Measurements from ENCODE around the gene COX6A1. TPM values are rescaled to one million over a fixed set of nuclear protein-coding genes. Genes with fewer than 3 reads are reported as not detected.

COX6A1 gene
- total and polyA plus RNA-seq, 8 donors: 86.4 to 1,200 (median 672) TPM

DNA sequence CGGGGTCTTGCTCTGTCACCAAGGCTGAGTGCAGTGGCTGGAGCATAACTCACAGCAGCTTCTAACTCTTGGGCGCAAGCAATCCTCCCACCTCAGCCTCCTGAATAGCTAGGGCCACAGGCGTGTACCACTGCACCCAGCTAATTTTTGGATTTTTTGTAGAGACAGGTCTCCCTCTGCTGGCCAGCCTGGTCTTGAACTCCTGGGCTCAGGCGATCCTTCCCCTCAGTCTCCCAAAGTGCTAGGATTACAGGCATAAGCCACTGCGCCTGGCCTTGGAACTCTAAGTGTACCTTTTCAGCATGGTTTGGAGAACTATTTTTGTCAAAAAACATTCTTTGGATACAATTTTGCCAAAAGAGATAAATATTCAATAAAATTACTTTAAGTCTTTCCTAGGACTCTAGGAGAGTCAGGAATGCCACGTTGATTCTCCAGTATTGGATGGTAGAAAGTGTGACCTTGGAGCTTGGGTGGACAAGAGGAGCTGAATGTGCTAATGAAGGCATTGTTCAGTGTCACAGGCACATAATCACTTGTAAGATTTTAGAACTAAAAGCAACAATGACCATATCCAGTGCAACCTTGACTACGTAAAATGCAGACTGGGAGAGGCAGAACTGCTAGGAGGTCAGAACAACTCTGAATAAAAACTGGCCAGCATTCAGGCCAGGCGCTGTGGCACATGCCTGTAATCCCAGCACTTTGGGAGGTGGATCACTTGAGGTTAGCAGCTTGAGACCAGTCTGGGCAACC, 28.8 kb downstream of the COX6A1 start:
- Histone ChIP-seq H3K27me3 (no peaks in the 10 kb centered on the region), H3K27ac (peak overlapping the region in 3 of 5 donors; percentile 11 to 36 (median 26)), H3K4me3 (no peak overlapping the region), H3K36me3 (peaks cover 37 to 59% (median 54%) of the 10 kb centered on the region in 4 donors), H3K4me1 (peaks cover 33 to 55% (median 44%) of the 10 kb centered on the region in 4 donors), H3K9me3 (no peaks in the 10 kb centered on the region)
- intact Hi-C loops (cut with DNase I; ENCODE audit: low total_unique reads): no loop called here
- TF ChIP-seq CTCF (IDR thresholded peaks at IDR 0.05) (peak in 4 of 7 experiments; percentile 11 to 31 (median 24)), EP300 (IDR thresholded peaks at IDR 0.05) (no peak)
- DNase-seq: peak; percentile 48 to 68
- 42 to 60% (median 49%) methylated on average over 8 of the region's 8 CpGs for WGBS, 5 donors

GRCh38 chr12:120467439-120467838, 29.5 kb downstream of the COX6A1 start:
- H3K27ac ChIP-seq: no peak overlapping the region
- peaks cover 33 to 57% (median 44%) of the 10 kb centered on the region in 4 donors for H3K4me1 ChIP-seq
- 89 to 95% (median 93%) methylated on average over 6 of the region's 6 CpGs for WGBS, 5 donors
- H3K4me3 ChIP-seq: no peak overlapping the region
- H3K36me3 ChIP-seq: peaks cover 30 to 52% (median 47%) of the 10 kb centered on the region in 4 donors
- DNase-seq: no peak
- no peaks in the 10 kb centered on the region for H3K27me3 ChIP-seq
- TF ChIP-seq POLR2A (IDR thresholded peaks at IDR 0.05) (no peak), EP300 (IDR thresholded peaks at IDR 0.05) (no peak), CTCF (IDR thresholded peaks at IDR 0.05) (no peak), POLR2AphosphoS5 (IDR thresholded peaks at IDR 0.05) (no peak)
- intact Hi-C loops (cut with DNase I; ENCODE audit: low total_unique reads): no loop called here
- H3K9me3 ChIP-seq: no peaks in the 10 kb centered on the region

DNA sequence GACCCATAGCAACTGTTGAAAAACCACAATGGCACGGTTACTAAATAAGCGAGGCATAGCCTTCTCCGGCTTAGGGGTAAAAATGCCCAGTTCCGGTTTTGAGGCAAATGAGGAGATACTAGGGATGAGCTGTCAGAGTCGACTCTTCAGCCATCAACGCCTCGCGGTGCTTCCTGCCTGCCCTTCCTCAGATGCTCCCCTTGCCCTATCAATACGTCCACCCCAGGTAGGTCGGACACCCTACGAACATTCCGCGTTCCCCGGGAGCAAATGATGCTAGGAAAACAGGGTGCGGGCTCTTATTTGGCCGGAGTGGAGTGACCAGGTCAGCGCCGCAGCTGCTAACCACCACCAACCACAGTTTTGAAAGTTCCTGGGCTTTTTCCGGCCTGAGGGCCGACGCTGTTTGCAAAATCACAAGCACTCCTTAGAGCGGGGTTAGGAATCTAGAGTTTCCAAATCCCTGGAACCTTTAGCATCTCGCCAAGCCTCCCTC, 30.5 kb downstream of the COX6A1 start:
- peak overlapping the region; percentile 94 to 97 (median 95) for H3K27ac ChIP-seq
- DNase-seq: peak; percentile 44 to 76
- peaks cover 21 to 42% (median 37%) of the 10 kb centered on the region in 4 donors for H3K36me3 ChIP-seq
- H3K4me1 ChIP-seq: peaks cover 33 to 57% (median 44%) of the 10 kb centered on the region in 4 donors
- TF ChIP-seq POLR2AphosphoS5 (IDR thresholded peaks at IDR 0.05) (no peak), POLR2A (IDR thresholded peaks at IDR 0.05) (no peak), CTCF (IDR thresholded peaks at IDR 0.05) (no peak), EP300 (IDR thresholded peaks at IDR 0.05) (no peak)
- intact Hi-C loops (cut with DNase I; ENCODE audit: low total_unique reads): no loop called here
- peak overlapping the region; percentile 80 to 98 (median 88) for H3K4me3 ChIP-seq
- no peaks in the 10 kb centered on the region for H3K9me3 ChIP-seq
- 1 to 2% (median 1%) methylated on average over 20 to 23 of the region's 23 CpGs for WGBS, 5 donors
- H3K27me3 ChIP-seq: no peaks in the 10 kb centered on the region

- Histone ChIP-seq H3K27ac (peak overlapping the region; percentile 94 to 97 (median 95)), H3K9me3 (no peaks in the 10 kb centered on the region), H3K4me1 (peaks cover 33 to 58% (median 44%) of the 10 kb centered on the region in 4 donors), H3K27me3 (no peaks in the 10 kb centered on the region), H3K36me3 (peaks cover 15 to 37% (median 32%) of the 10 kb centered on the region in 4 donors), H3K4me3 (peak overlapping the region; percentile 80 to 98 (median 88))
- DNase-seq: peak; percentile 33 to 70
- WGBS, 5 donors: 0 to 2% (median 1%) methylated on average over 34 to 57 of the region's 57 CpGs
- intact Hi-C loops (cut with DNase I; ENCODE audit: low total_unique reads): no loop called here
- TF ChIP-seq EP300 (IDR thresholded peaks at IDR 0.05) (no peak), CTCF (IDR thresholded peaks at IDR 0.05) (no peak), POLR2A (IDR thresholded peaks at IDR 0.05) (no peak), POLR2AphosphoS5 (IDR thresholded peaks at IDR 0.05) (no peak)
Observed at GRCh38 chr12:120468821-120469449, 31.0 kb downstream of the COX6A1 start.

Data from stomach (tissue), 9 donors.